ENCODE measurements around the gene SHISA6.

SHISA6 gene

GRCh38 chr17:11240841-11241610, at the start of gene SHISA6:
SHISA6 (plus strand) TSS chr17:11241213.
- DNase-seq (ENCODE audit: low read depth in 2 of 2), result no peak

- DNase-seq (ENCODE audit: low read depth in 2 of 2), result no peak
These were observed 45.2 kb upstream of the SHISA6 start for GRCh38 chr17:11195801-11196200.

GRCh38 chr17:11204991-11205390, 36.0 kb upstream of the SHISA6 start:
- DNase-seq (ENCODE audit: low read depth in 2 of 2), result no peak

- no peak for DNase-seq (ENCODE audit: low read depth in 2 of 2)
These were observed 35.4 kb upstream of the SHISA6 start for GRCh38 chr17:11205659-11206058.

- no peak for DNase-seq (ENCODE audit: low read depth in 2 of 2)
These were observed 31.1 kb upstream of the SHISA6 start for GRCh38 chr17:11209906-11210305.

- DNase-seq (ENCODE audit: low read depth in 2 of 2), result no peak
These were observed 28.2 kb upstream of the SHISA6 start for GRCh38 chr17:11212792-11213191.

GRCh38 chr17:11216976-11217375, 24.0 kb upstream of the SHISA6 start:
- DNase-seq (ENCODE audit: low read depth in 2 of 2), result no peak

GRCh38 chr17:11221196-11221595, 19.8 kb upstream of the SHISA6 start:
- no peak for DNase-seq (ENCODE audit: low read depth in 2 of 2)

GRCh38 chr17:11221721-11222120, 19.3 kb upstream of the SHISA6 start:
- no peak for DNase-seq (ENCODE audit: low read depth in 2 of 2)

- DNase-seq (ENCODE audit: low read depth in 2 of 2), result no peak
These were observed 2.3 kb upstream of the SHISA6 start for GRCh38 chr17:11238705-11239104.

GRCh38 chr17:11239379-11239970, 1.5 kb upstream of the SHISA6 start:
- no peak for DNase-seq (ENCODE audit: low read depth in 2 of 2)

GRCh38 chr17:11240041-11240840, 772 bp upstream of the SHISA6 start:
- no peak for DNase-seq (ENCODE audit: low read depth in 2 of 2)

- no peak for DNase-seq (ENCODE audit: low read depth in 2 of 2)
These were observed 706 bp downstream of the SHISA6 start for GRCh38 chr17:11241611-11242226.

- no peak for DNase-seq (ENCODE audit: low read depth in 2 of 2)
These were observed 1.4 kb downstream of the SHISA6 start for GRCh38 chr17:11242411-11242810.

- no peak for DNase-seq (ENCODE audit: low read depth in 2 of 2)
These were observed 3.8 kb downstream of the SHISA6 start for GRCh38 chr17:11244776-11245175.

GRCh38 chr17:11245187-11245586, 4.2 kb downstream of the SHISA6 start:
- no peak for DNase-seq (ENCODE audit: low read depth in 2 of 2)

- no peak for DNase-seq (ENCODE audit: low read depth in 2 of 2)
These were observed 4.8 kb downstream of the SHISA6 start for GRCh38 chr17:11245791-11246190.

- no peak for DNase-seq (ENCODE audit: low read depth in 2 of 2)
These were observed 9.1 kb downstream of the SHISA6 start for GRCh38 chr17:11250161-11250560.

GRCh38 chr17:11251561-11252107, 10.6 kb downstream of the SHISA6 start:
- DNase-seq (ENCODE audit: low read depth in 2 of 2), result no peak

- DNase-seq (ENCODE audit: low read depth in 2 of 2), result no peak
These were observed 11.1 kb downstream of the SHISA6 start for GRCh38 chr17:11252146-11252545.

- DNase-seq (ENCODE audit: low read depth in 2 of 2), result no peak
These were observed 15.9 kb downstream of the SHISA6 start for GRCh38 chr17:11256877-11257276.
